NCI-H2171 treated with DMSO at 0.1 percent for 48 hours (cell line): Measurements from ENCODE around the gene LHPP.

Source experiments
- DNase-seq: peaks from one replicate; lab custom pipeline; 2025; lab: John Stamatoyannopoulos, UW

LHPP gene

DNA sequence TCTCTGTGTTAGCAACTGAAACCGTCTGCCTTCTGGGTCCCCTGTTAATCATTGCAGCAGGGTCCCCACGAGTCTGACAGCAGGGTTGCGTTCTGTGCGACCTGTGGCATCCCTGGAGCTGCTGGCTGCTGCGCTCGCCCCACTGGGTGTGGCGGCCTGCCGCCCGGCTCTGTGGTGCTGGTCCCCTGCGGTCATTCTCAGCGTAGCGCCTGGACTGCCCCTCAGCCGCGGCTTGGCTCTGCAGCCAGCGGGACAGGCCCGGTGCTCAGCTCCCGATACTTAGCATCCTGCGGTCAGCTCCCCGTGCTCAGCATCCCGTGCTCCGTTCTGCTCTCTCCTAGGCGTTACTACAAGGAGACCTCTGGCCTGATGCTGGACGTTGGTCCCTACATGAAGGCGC lies 35.0 kb downstream of the LHPP start:
- no peak for DNase-seq

DNA sequence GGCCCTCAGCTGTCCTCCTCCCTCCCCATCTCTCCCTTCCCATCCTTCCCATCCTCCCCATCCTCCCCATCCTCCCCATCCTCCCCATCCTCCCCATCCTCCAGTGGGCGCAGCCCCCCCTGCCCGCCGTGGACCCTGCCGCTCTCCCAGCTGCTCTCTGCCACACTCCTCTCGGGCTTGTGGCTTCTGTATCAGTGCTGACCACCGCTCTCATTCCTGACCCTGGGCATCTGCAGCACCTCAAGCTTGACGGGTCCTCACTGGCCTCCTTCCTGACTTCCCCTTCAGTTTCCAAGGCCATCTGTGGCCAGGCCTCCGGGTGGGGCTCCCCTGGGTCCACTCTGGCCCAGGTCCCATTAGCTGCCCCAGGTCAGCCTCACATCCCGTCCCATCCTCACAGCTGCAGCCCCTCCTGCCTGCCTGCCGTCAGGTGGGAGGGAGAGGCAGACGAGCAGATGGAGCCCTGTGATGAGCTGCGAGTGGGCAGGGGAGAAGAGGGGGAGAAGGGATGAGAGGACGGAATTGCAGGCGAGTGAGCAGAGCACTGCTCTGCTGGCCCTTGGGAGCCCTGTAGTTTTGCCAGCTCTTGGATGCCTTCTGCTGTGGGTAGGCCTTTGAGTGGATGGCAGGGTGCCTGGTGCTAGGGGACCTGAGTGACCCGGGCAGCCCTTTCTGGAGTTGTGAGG lies 35.7 kb downstream of the LHPP start:
- peak; percentile 25 for DNase-seq

DNA sequence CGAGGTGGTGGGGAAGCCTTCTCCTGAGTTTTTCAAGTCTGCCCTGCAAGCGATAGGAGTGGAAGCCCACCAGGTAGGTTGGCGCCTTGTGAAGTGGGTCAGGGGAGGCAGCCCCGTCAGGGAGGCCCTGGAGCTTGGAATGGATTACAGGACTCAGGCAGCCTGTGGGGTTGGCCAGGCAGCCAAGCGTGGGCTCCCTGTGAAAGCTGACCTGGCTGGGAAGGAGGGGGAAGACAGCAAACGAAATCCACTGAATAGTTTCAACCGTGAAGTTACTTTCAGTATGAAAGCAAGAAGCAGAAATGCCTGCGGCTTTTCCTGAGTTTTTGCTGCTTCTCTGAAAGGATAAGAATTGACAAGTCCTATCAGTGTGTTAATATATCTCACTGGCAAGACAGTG lies 36.4 kb downstream of the LHPP start:
- no peak for DNase-seq

DNA sequence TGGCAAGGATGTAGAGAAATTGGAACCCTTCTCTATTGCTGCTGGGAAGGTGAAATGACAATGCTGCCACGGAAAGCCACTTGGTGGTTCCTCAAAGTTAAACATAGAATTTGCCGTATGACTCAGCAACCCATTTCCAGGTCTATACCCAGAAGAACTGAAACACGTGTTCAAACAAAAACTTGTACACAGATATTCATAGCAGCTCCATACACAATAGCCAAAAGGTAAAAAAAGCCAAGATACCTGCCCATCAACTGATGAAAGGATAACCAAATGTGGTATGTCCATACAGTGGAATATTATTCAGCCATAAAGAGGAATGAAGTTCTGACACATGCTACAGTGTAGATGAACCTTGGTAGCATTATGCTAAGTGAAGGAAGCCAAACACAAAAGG lies 39.1 kb downstream of the LHPP start:
- DNase-seq, result no peak

DNA sequence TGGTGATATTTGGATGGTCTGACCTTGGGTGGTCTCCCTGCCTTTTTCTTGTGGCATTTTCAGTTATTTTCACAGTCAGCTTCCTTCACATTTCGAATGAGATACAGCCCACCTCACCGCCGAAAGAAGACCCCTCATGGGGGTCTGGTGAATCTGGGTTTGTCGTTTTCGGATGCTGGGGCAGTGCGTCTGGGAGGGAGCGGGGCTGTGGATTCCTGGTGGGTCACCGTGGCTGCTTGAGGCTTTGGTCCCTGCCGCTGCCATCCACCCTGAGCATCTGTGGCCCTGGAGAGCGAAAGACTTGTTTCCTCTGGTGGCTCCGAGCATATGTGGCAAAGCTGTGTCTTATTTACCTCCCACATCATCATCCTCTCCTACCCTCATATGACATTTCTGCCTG lies 43.1 kb downstream of the LHPP start:
- no peak for DNase-seq

DNA sequence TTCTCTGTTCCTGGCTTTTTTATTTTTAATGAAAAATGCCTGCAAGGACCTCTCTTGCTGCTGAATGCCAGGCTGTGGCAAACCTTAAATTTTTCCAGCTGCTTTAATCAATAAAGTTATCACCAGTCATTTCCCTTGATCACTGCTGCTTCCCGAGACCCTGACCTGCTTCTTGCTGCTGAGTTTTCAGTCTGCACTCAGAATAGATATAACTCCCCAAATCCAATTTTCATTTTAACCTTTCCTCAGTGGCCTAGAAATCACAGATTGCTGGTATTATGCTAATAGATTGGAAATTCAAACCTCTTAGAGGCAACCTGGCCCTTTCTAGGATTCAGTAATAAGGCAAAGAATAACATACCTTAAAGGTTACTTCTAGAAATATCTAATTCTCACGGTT lies 43.7 kb downstream of the LHPP start:
- DNase-seq, result no peak

DNA sequence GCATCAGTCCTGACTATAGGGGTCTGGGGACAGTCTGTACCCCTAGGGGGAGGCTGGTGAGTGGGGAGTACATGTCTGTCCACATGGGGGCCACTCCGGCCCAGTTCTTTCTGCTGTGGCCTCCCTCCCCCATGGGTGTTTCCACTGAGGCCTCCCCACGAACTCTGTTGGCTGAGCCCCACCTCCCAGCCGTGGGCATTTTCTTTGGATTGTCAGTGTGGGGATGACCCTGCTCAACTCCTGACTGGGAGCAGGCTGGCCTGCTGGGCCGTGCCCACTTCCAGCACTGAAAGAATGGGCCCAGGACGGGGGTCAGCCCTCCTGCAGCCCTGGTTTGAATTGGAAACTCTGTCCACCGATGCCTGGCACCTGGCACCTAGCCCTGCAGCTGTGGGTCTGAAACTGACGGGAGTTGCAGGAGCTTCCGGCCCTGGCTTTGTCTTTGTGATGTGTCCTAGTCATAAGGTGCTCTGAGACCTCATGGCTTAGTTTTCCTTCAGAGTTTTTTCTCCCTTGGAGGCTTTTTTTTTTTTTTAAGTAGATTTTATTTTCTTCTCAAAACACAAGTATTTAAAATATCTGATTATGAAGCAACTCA lies 46.5 kb downstream of the LHPP start:
- DNase-seq, result no peak

DNA sequence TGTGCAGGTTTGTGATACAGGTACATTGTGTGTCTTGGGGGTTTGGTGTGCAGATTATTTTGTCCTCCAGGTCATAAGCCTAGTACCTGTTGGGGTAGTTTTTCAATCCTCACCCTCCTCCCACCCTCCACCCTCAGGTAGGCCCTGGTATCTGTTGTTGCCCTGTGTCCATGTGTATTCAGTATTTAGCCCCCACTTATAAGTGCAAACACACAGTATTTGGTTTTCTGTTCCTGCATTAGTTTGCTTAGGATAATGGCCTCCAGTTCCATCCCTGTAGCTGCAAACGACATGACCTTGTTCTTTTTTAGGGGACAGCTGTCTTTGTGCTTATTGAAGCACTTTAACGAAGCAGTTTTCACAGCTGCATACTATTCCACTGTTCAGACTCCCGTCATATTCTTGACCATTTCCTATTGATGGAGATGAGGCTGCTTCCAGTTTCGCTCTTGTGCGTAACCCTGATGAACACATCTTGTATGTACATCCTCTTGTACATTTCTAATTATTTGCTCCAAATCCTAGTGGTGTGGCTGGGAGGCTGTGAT lies 47.4 kb downstream of the LHPP start:
- DNase-seq, result no peak

DNA sequence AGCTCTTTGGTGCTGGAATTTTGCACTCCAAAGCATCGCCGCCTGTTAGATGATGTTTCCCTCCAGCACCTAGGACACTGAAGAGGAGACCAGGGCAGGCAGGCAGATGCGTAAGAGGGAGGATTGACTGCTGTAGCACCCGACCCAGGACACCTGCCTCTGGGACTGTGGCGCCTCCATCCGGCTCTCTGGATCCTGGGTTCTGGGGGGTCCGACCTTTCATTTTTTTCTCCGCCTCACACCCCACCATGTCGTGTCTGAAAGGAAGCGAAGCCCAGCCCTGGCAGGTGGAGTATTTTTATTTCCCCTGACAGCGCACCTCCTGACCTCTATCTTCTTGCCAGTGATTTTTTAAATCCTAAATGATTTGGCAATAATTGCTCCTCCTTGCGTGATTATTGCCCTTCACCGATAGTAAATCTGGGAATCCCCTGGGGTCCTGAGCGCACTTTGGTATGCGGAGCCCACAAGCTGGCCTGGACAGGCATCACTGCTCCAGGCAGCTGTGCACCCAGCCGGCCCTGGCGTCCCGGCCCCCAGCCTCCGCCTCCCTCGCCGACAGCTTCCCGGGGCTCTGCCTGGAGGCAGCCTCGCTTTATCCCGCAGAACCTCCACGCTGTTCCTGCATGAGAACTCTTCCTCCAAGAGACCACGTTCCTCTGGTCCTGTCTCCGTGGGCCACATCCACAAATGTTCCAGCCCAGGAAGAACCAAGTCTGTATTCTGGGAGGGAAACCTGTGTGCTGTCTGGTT lies 48.4 kb downstream of the LHPP start:
- DNase-seq, result no peak

DNA sequence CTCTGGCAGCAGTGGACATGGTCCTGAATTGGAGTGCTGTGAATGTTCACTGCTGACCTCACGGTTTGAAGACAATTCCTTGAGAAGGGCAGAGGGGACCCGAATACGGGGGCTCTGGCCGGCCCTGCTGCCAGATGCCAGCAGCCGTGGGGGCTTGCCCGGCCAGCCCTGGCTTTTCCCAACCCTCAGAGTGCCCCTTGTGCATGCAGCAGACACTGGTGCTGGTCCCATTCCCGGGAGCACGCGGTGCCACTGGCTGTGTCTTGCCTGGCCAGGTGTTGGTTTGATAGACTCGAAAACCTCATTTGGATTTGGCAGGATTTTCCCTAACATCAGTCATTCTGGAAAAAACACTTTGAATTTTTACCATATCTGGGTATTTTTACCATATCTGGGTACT lies 49.1 kb downstream of the LHPP start:
- no peak for DNase-seq

DNA sequence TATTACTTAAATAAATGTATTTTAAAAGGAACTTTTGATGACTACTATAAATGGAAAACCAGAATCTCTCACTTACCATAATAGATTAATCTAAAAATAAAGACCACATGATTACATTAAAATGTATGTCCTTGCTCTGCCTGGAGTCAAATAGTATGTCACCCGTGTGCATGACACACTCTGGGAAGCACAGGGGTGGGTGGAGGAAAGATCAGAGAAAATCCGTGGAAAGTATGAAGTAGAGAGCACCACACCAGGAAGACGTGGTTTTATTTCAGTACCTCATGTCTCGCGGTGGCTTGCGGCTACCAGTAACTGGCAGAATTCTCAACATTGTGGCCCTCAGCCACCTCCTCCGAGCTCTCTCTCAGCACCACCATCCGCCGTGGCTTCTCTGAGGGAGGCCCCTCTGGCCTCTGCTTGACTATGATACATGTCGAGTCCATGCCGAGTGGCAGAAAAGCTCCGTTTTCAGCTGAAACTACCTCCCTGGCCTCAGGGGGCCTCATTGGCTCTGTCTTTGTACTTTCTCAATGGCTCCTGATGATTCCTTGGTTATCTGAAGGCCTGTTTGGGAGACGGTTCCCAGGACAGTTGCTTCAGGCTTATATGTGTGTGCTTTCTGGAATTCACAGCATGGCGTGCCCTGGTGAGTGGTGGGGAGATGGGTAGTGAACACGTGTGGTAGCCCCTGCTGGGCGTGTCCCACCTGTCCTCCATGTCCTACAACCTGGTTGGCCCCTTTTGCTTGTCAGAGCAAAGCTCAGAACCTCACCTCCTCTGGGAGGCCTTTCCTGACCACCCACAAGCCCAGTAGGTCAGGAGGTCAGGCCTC lies 49.8 kb downstream of the LHPP start:
- DNase-seq, result no peak

DNA sequence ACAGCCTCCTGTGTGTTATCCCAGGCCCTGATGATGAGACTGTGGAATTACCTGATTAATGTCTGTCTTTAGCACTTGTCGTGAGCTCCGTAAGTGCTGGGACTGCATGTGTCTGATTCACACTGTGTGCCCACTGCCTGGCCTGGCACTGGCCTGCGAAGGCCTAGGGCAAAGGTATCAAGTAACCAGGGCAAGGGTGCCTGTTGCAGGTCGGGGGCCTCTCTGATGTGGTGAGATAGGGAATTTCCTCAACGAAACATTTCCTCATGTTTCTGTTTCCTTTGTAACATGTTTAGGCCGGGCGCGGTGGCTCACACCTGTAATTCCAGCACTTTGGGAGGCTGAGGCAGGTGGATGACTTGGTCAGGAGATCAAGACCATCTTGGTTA lies 50.4 kb downstream of the LHPP start:
- DNase-seq, result no peak

DNA sequence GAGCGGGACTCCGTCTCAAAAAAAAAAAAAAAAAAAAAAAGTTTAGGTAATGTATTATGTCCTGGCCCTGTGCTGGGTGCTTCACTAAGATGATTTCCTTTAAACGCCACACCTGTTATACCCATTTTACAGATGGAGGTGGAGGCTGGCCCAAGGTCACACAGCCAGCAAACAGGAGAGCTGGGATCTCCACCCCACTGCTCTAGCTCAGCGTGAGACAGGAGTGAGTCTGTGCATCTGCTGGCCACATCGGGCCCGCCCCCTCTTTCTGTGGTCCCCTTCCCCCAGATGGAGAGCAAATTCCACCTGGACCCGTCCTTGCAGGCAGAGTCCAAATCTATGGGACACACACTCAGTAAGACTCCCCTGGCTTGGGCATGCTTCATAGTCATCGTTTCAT lies 51.0 kb downstream of the LHPP start:
- DNase-seq, result no peak

DNA sequence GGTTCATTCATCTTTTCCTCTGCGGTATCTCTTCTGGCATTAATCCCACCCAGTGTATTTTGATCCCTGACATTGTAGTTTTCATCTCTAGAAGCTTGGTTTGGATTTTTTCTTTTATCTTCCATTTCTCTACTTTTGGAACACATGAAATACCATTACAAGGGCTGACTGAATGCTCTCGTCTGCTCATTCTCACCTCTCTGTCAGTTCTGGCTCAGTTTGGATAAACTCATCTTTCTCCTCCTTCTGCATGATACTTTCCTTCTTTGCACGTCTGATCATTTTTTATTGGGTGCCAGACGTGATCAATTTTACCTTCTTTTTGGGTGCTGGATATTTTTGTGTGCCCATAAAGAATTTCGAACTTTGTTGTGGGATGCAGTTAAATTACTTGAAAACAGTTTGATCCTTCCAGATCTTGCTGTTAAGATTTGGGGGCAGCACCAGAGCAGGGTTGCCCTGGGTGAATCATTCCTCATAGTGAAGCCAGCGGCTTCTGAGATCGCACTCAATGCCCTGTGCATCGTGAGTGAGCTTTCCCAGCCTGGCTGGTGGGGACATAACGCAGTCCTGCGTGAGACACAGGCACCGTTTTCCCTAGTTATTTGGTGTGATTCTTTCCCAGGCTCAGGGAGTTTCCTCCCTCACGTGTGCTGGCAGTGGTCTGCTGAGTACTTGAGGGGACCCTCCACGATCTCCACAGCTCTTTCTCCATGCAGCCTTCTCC lies 53.8 kb downstream of the LHPP start:
- no peak for DNase-seq

DNA sequence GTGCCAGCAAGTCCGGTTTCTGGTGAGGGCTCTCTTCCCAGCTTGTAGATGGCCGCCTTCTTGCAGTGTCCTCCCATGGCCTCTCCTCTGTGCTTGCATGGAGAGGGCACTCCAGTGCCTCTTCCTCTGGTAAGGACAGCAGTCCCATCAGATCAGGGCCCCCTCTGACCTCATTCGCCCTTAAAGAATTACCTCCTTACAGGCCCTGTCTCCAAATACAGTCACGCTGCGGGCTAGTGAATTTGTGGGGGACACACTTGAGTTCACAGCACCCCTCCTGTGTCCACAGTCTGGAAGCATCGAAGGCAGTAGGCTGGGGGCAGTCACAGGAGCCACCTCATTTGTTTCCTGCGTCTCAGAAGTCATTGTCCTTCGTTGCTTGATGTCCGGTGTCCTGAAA lies 54.6 kb downstream of the LHPP start:
- no peak for DNase-seq

DNA sequence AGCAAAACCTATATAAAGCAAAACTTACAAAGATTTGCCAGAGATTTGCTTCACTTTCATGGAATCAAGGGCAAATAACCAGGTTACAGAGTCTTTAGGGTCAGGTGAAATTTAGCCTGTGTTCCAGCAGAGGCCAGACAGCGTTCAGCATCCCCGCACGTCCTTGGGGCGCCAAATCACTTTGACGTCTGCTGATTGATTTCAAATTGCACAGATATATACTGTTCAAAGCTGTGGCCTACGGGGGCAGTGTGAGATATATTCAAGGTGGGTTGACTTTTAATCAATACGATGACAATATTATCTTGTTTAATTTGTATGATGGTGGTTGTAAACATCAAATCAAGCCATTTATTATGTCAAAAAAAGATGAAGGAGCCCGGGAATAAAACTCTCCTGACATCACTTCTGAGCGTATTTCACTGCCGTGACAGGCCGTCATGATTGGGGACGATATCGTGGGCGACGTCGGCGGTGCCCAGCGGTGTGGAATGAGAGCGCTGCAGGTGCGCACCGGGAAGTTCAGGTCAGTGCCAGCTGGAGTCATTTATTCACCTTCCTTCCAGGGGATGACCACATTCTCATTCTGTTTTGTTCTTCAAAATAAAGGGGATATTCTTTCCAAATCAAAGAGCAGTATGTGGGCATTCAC lies 55.2 kb downstream of the LHPP start:
- DNase-seq, result no peak

DNA sequence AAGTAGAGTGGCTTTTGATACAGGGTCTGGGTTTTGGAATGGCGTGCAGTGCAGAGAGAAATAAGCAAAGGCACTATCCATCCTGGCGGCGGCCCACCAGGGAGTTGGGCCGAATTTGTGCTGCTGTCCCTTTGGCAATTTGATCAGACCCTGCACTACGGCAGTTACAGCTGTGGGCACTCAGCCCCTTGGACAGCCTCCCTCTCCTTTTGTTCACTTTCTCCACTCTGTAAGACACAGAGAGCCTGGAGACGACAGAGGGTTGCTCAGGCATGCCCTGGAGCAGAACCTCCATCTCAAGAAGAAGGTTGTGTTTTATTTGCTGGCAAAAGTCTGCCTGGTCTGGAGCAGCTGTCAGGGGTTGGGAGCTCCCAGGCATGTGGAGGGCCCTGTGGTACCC lies 55.8 kb downstream of the LHPP start:
- DNase-seq, result no peak

DNA sequence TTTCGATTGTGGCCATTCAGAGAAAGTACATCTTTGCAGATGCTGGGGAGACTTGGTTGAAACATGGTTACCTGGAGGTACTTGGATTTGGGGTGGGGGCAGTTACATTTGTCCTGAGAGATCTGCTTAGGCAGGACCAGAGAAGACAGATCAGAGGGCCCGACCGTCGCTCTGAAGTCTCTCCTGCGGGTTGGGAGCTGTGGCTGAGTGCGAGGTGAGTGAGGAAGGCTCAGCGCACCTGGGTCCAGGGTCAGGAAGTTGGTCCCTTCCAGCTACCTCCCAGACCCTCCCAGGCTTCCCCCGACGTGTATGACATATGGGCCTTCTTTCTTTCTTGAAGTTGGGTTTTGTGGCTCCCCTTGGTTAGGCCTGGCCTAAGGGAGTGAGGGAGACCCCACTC lies 56.3 kb downstream of the LHPP start:
- no peak for DNase-seq

DNA sequence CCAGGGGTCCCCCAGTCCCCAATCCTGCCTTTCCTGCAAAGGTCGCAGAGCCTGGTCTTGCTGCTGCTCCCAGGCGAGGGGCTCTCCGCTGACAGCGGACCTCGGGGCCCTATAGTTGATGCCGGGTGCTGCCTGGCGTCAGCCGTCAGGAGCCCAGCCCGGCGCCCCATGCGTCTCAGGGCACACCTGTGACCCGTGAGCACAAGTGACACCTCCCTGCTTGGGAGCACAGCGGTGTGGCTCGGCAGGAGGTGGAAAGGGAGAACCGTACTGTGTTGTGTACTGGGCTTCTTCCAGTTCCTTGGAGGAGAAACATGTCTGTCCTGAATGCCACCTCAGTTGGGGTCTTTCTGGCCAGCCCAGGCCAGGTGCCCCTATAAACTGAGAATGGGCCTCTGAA lies 56.7 kb downstream of the LHPP start:
- no peak for DNase-seq

DNA sequence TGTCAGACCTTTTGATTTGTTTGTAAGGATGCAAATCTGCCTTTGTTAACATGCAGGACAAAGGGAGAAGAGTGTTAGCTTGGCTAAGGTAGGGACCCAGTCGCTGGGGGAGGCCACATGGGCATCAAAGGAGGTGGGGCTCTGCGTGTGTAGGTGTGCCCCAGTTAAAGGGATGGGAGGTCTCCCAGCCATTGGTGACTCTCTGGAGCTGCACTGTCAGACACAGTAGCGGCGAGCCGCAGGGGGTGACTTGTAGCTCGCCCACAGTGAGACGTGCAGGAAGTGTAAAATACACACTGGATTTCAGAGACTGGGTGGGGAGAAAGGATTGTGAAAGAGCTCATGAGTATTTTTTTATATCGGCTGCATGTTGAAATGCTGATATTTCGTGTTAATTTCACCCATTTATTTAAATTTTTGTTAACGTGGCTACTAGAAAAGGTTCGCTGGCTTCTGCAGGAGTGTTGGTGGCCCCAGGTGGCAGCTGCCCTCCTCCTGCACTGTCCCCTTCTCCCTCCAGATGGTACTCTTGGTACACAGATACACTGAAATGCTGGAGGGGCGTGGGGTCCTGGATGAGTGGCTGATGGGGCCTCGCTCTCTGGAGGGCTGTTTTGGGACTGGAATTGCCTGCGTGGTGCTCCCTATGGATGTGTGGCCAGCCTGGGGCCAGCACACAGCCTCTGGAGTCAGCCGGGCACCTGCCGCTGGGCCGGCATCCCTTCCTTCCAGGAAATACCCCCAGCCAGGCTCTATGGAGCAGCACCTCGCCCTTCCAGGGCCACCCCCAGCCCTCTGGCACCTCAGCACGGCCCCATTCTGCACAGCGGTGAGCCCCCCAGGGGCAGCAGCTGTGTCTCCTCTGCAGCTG lies 59.2 kb downstream of the LHPP start:
- DNase-seq, result no peak
